PFSK-1 (cell line): ENCODE results near the gene CFAP97D2.

Experiments used
- FOXP2 ChIP-seq: optimal IDR thresholded peaks from 2 replicates; pipeline ENCODE3; 2011; ENCODE audit warnings: borderline replicate concordance, control low read depth, inconsistent platforms; ENCODE audit not compliant: insufficient read depth; ENCODE audit errors: extremely low read length, extremely low read depth
- POLR2AphosphoS5 ChIP-seq: IDR thresholded peaks from 2 replicates; pipeline ENCODE4 v1.6.1; 2012; ENCODE audit warnings: low read depth, mild to moderate bottlenecking, control low read depth, low read length, moderate library complexity
- REST ChIP-seq, 2 experiments: IDR thresholded peaks; 2 replicates each; pipeline versions ENCODE4 v1.6.1 to v1.8.0; 2011 to 2012; ENCODE audit warnings: low read depth in 2 of 2, low read length in 2 of 2, control low read depth in 1 of 2, inconsistent platforms in 1 of 2, mild to moderate bottlenecking in 1 of 2, moderate library complexity in 1 of 2; ENCODE audit not compliant: insufficient read depth in 1 of 2
- TAF1 ChIP-seq: IDR thresholded peaks from 2 replicates; pipeline ENCODE4 v1.6.1; 2012; ENCODE audit warnings: low read length, control low read depth, borderline replicate concordance; ENCODE audit not compliant: insufficient read depth

- TF ChIP-seq REST (IDR thresholded peaks at IDR 0.05; ENCODE audit: insufficient read depth in 1 of 2, low read depth in 2 of 2, low read length in 2 of 2) (no peak), POLR2AphosphoS5 (no peak), FOXP2 (no peak), TAF1 (no peak)
Observed at GRCh38 chr13:114173745-114174144, 5.3 kb upstream of the CFAP97D2 start.
